WTC11 (cell line): ENCODE measurements around the gene IFIT1. TPM values are rescaled to one million over a fixed set of nuclear protein-coding genes. Genes with fewer than 3 reads are reported as not detected.

Experiments used
- ATAC-seq: fragments of 200-7000 bp; cut with Tn5 transposase; 2 replicates; pipeline ENCODE4 v1.10.0; 2021; ENCODE audit warnings: mild to moderate bottlenecking, moderate library complexity
- CTCF ChIA-PET: fragments of 300-600 bp; sonication (Branson Sonifier 250); formaldehyde crosslinking; loops from one replicate; lab custom pipeline; 2021; ENCODE audit warnings: antibody characterized with exemption; lab: Charles Lee
- POLR2A ChIA-PET: fragments of 350-600 bp; sonication (Branson Sonifier 250); formaldehyde crosslinking; loops from one replicate; lab custom pipeline; 2021; ENCODE audit warnings: antibody characterized with exemption; lab: Charles Lee
- DNase-seq: peaks from one replicate; pipeline ENCODE4 v3.0.0; 2021; ENCODE audit warnings: low spot score
- H3K27ac Mint-ChIP-seq: 2 replicates; pipeline ENCODE4 v1.8.0; 2021; ENCODE audit warnings: mixed read lengths
- H3K27me3 Mint-ChIP-seq: 2 replicates; pipeline ENCODE4 v1.8.0; 2021; ENCODE audit warnings: low read depth, mild to moderate bottlenecking, moderate library complexity, mixed read lengths
- H3K36me3 Mint-ChIP-seq: 2 replicates; pipeline ENCODE4 v1.8.0; 2021; ENCODE audit warnings: mixed read lengths
- H3K4me1 Mint-ChIP-seq: 2 replicates; pipeline ENCODE4 v1.8.0; 2022; ENCODE audit warnings: mixed read lengths
- H3K4me3 Mint-ChIP-seq: 2 replicates; pipeline ENCODE4 v1.8.0; 2021; ENCODE audit warnings: mild to moderate bottlenecking, moderate library complexity, mixed read lengths
- H3K9me3 Mint-ChIP-seq: 2 replicates; pipeline ENCODE4 v1.8.0; 2021; ENCODE audit warnings: mixed read lengths
- ESRRA ChIP-seq: sonication (generic); formaldehyde crosslinking; IDR thresholded peaks from 2 replicates; pipeline ENCODE4 v1.8.1; 2022; ENCODE audit warnings: mild to moderate bottlenecking, missing genetic modification reagents, borderline replicate concordance
- ETV6 ChIP-seq: sonication (generic); formaldehyde crosslinking; IDR thresholded peaks from 2 replicates; pipeline ENCODE4 v1.8.1; 2022; ENCODE audit warnings: mild to moderate bottlenecking, missing genetic modification reagents
- FOXK1 ChIP-seq: sonication (generic); formaldehyde crosslinking; IDR thresholded peaks from 2 replicates; pipeline ENCODE4 v1.8.0; 2022; ENCODE audit warnings: mild to moderate bottlenecking, moderate library complexity, missing genetic modification reagents
- JUN ChIP-seq: sonication (generic); formaldehyde crosslinking; IDR thresholded peaks from 2 replicates; pipeline ENCODE4 v1.8.0; 2023; ENCODE audit warnings: mild to moderate bottlenecking, missing genetic modification reagents
- MYBL2 ChIP-seq: sonication (generic); formaldehyde crosslinking; IDR thresholded peaks from 2 replicates; pipeline ENCODE4 v1.8.1; 2023; ENCODE audit warnings: mild to moderate bottlenecking, moderate library complexity, missing genetic modification reagents
- NFATC4 ChIP-seq: fragments of 250-450 bp; sonication (Bioruptor Pico); IDR thresholded peaks from 2 replicates; pipeline ENCODE4 v1.9.0; 2021; ENCODE audit warnings: mild to moderate bottlenecking
- NFE2L1 ChIP-seq: sonication (generic); formaldehyde crosslinking; IDR thresholded peaks from 2 replicates; pipeline ENCODE4 v1.8.1; 2023; ENCODE audit warnings: missing genetic modification reagents
- NFYB ChIP-seq: sonication (generic); formaldehyde crosslinking; conservative IDR thresholded peaks from 2 replicates; pipeline ENCODE4 v1.8.0; 2022; ENCODE audit warnings: low read depth, missing genetic modification reagents
- NR2C2 ChIP-seq: sonication (generic); formaldehyde crosslinking; IDR thresholded peaks from 2 replicates; pipeline ENCODE4 v1.8.0; 2022; ENCODE audit warnings: mild to moderate bottlenecking, missing genetic modification reagents
- OVOL2 ChIP-seq: fragments of 250-450 bp; sonication (Bioruptor Pico); IDR thresholded peaks from 2 replicates; pipeline ENCODE4 v1.9.0; 2021; ENCODE audit warnings: mild to moderate bottlenecking, borderline replicate concordance
- RORB ChIP-seq: fragments of 250-450 bp; sonication (Bioruptor Pico); IDR thresholded peaks from 2 replicates; pipeline ENCODE4 v1.9.0; 2021; ENCODE audit warnings: mild to moderate bottlenecking
- SMAD4 ChIP-seq: sonication (generic); formaldehyde crosslinking; IDR thresholded peaks from 2 replicates; pipeline ENCODE4 v1.8.0; 2022; ENCODE audit warnings: mild to moderate bottlenecking, missing genetic modification reagents
- SOX15 ChIP-seq: fragments of 250-450 bp; sonication (Bioruptor Pico); IDR thresholded peaks from 2 replicates; pipeline ENCODE4 v1.9.0; 2021; ENCODE audit warnings: mild to moderate bottlenecking
- SP1 ChIP-seq: sonication (generic); formaldehyde crosslinking; conservative IDR thresholded peaks from 2 replicates; pipeline ENCODE4 v1.8.1; 2022; ENCODE audit warnings: missing genetic modification reagents
- TP53 ChIP-seq: sonication (generic); formaldehyde crosslinking; IDR thresholded peaks from 2 replicates; pipeline ENCODE4 v1.8.1; 2023; ENCODE audit warnings: mild to moderate bottlenecking, missing genetic modification reagents
- total RNA-seq: library from RNA; stranded (reverse); gene quantifications from 3 replicates; pipeline ENCODE4 v1.2.3, GENCODE V29; 2021
- TF ChIP-seq, protein P1 (sequence below): fragments of 250-450 bp; sonication (Bioruptor Pico); IDR thresholded peaks from 2 replicates; pipeline ENCODE4 v1.9.0; 2021; ENCODE audit warnings: moderate library complexity, mild to moderate bottlenecking, inconsistent platforms, borderline replicate concordance
- TF ChIP-seq, protein P2 (sequence below): fragments of 250-450 bp; sonication (Bioruptor Pico); IDR thresholded peaks from 2 replicates; pipeline ENCODE4 v1.9.0; 2021; ENCODE audit warnings: mild to moderate bottlenecking
- TF ChIP-seq, protein P3 (sequence below): fragments of 250-450 bp; sonication (Bioruptor Pico); IDR thresholded peaks from 2 replicates; pipeline ENCODE4 v2.1.2; 2022; ENCODE audit warnings: mild to moderate bottlenecking, moderate library complexity
- TF ChIP-seq, protein P4 (sequence below): sonication (generic); formaldehyde crosslinking; IDR thresholded peaks from 2 replicates; pipeline ENCODE4 v1.8.0; 2022; ENCODE audit warnings: mild to moderate bottlenecking, missing genetic modification reagents
- TF ChIP-seq, protein P5 (sequence below): sonication (generic); formaldehyde crosslinking; conservative IDR thresholded peaks from 2 replicates; pipeline ENCODE4 v1.8.1; 2022; ENCODE audit warnings: mild to moderate bottlenecking, missing genetic modification reagents
- TF ChIP-seq, protein P6 (sequence below): fragments of 250-450 bp; sonication (Bioruptor Pico); conservative IDR thresholded peaks from 2 replicates; pipeline ENCODE4 v1.9.0; 2021; ENCODE audit warnings: mild to moderate bottlenecking
- TF ChIP-seq, protein P7 (sequence below): sonication (generic); formaldehyde crosslinking; IDR thresholded peaks from 2 replicates; pipeline ENCODE4 v1.8.1; 2022; ENCODE audit warnings: missing genetic modification reagents, borderline replicate concordance
- TF ChIP-seq, protein P8 (sequence below): sonication (generic); formaldehyde crosslinking; IDR thresholded peaks from 2 replicates; pipeline ENCODE4 v1.8.1; 2022; ENCODE audit warnings: low read depth, mild to moderate bottlenecking, moderate library complexity, missing genetic modification reagents, borderline replicate concordance
- TF ChIP-seq, protein P9 (sequence below): sonication (generic); formaldehyde crosslinking; IDR thresholded peaks from 2 replicates; pipeline ENCODE4 v1.8.0; 2022; ENCODE audit warnings: missing genetic modification reagents
- TF ChIP-seq, protein P10 (sequence below): sonication (generic); formaldehyde crosslinking; IDR thresholded peaks from 2 replicates; pipeline ENCODE4 v1.8.1; 2022; ENCODE audit warnings: mild to moderate bottlenecking, missing genetic modification reagents, moderate library complexity, borderline replicate concordance

IFIT1 gene
- total RNA-seq, 1 experiment from 2014 or later: 1.5 TPM

DNA sequence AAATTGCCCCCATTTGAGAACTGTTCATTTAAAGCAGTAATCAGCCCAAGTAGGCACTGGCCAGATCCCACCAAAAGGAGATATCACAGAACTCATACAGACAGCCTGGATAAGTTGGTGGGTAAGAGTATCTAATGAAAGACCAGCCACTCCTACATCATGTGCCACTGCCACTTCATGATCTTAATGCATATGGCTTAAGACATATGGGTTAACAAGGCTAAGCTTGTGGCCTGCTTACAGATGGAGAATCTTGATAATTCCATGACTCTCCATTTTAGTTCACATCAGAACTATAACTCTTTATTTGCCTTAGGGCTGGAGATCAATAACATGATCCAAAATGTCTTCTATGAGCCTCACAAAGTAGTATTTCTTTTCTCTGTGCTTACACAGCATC lies 21.3 kb upstream of the IFIT1 start (continued):
- TF ChIP-seq, protein P1, sequence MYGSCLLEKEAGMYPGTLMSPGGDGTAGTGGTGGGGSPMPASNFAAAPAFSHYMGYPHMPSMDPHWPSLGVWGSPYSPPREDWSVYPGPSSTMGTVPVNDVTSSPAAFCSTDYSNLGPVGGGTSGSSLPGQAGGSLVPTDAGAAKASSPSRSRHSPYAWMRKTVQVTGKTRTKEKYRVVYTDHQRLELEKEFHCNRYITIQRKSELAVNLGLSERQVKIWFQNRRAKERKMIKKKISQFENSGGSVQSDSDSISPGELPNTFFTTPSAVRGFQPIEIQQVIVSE (CRISPR knock-in tag): no peak
- TF ChIP-seq NFATC4 (no peak), ETV6 (CRISPR knock-in tag) (no peak), NR2C2 (CRISPR knock-in tag) (no peak), SOX15 (CRISPR knock-in tag) (no peak), TP53 (CRISPR knock-in tag) (no peak), FOXK1 (CRISPR knock-in tag) (no peak), JUN (CRISPR knock-in tag) (no peak), RORB (CRISPR knock-in tag) (no peak), NFYB (no peak)
- TF ChIP-seq, protein P2, sequence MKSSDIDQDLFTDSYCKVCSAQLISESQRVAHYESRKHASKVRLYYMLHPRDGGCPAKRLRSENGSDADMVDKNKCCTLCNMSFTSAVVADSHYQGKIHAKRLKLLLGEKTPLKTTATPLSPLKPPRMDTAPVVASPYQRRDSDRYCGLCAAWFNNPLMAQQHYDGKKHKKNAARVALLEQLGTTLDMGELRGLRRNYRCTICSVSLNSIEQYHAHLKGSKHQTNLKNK (CRISPR knock-in tag): no peak
- TF ChIP-seq, protein P3, sequence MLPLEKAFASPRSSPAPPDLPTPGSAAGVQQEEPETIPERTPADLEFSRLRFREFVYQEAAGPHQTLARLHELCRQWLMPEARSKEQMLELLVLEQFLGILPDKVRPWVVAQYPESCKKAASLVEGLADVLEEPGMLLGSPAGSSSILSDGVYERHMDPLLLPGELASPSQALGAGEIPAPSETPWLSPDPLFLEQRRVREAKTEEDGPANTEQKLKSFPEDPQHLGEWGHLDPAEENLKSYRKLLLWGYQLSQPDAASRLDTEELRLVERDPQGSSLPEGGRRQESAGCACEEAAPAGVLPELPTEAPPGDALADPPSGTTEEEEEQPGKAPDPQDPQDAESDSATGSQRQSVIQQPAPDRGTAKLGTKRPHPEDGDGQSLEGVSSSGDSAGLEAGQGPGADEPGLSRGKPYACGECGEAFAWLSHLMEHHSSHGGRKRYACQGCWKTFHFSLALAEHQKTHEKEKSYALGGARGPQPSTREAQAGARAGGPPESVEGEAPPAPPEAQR (CRISPR knock-in tag): no peak
- TF ChIP-seq, protein P4, sequence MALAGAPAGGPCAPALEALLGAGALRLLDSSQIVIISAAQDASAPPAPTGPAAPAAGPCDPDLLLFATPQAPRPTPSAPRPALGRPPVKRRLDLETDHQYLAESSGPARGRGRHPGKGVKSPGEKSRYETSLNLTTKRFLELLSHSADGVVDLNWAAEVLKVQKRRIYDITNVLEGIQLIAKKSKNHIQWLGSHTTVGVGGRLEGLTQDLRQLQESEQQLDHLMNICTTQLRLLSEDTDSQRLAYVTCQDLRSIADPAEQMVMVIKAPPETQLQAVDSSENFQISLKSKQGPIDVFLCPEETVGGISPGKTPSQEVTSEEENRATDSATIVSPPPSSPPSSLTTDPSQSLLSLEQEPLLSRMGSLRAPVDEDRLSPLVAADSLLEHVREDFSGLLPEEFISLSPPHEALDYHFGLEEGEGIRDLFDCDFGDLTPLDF (CRISPR knock-in tag): no peak
- TF ChIP-seq, protein P5, sequence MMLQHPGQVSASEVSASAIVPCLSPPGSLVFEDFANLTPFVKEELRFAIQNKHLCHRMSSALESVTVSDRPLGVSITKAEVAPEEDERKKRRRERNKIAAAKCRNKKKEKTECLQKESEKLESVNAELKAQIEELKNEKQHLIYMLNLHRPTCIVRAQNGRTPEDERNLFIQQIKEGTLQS (CRISPR knock-in tag): no peak
- TF ChIP-seq, protein P6, sequence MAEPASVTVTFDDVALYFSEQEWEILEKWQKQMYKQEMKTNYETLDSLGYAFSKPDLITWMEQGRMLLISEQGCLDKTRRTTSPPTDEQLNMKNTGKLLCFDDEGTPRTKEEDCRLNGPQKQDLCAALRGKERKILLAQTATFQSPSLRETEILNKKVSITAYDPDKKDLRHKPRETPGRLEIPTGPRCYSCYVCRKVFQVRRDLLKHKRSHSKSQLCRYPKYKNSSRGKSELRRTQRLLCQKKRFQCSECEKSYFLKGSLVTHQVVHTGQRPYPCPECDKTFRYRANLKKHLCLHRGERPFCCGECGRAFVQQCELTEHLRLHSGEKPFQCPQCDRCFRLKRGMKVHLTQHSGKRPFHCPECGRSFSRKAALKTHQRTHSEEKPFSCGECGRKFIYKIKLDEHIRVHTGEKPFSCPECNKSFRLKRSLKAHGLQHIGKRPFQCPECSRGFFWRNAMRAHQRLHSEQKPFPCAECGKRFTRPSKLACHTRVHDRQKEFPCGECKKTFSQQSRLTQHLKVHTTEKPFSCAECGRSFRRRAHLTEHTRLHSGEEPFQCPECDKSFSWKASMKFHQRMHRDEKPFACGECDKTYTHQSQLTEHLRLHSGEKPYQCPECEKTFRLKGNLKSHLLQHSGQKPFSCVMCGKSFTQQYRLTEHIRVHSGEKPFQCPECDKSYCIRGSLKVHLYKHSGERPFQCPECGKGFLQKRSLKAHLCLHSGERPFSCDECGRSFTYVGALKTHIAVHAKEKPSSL (CRISPR knock-in tag): no peak

DNA sequence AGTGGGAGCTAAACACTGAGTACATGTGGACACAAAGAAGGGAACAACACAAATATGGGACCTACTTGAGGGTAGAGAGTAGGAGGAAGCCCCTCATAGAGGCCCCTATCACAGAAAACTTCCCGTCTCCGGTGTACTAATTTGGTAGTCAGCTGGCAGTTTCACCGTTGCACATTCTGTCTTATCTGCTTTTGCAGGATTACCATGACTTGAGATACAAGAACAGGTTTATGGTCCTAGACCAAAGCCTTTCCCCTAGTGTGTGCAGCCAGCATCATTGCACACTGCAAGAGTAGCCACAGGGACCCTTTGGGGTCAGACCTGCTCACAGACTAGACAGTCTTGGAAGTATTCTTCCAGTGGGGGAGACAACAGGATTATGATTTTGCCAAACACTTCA lies 20.4 kb upstream of the IFIT1 start:
- ChIA-PET POLR2A (no interaction called here), CTCF (no interaction called here)
- Mint-ChIP-seq H3K27me3 (no peaks in the 10 kb centered on the region), H3K4me3 (no peak overlapping the region), H3K36me3 (no peaks in the 10 kb centered on the region), H3K27ac (no peak overlapping the region), H3K9me3 (no peaks in the 10 kb centered on the region), H3K4me1 (peaks cover 14% of the 10 kb centered on the region)
- TF ChIP-seq, protein P7, sequence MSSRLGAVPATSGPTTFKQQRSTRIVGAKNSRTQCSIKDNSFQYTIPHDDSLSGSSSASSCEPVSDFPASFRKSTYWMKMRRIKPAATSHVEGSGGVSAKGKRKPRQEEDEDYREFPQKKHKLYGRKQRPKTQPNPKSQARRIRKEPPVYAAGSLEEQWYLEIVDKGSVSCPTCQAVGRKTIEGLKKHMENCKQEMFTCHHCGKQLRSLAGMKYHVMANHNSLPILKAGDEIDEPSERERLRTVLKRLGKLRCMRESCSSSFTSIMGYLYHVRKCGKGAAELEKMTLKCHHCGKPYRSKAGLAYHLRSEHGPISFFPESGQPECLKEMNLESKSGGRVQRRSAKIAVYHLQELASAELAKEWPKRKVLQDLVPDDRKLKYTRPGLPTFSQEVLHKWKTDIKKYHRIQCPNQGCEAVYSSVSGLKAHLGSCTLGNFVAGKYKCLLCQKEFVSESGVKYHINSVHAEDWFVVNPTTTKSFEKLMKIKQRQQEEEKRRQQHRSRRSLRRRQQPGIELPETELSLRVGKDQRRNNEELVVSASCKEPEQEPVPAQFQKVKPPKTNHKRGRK (CRISPR knock-in tag): no peak
- TF ChIP-seq MYBL2 (CRISPR knock-in tag) (no peak), NFE2L1 (CRISPR knock-in tag) (no peak), ESRRA (CRISPR knock-in tag) (no peak), SP1 (CRISPR knock-in tag) (no peak), RORB (CRISPR knock-in tag) (no peak), OVOL2 (CRISPR knock-in tag) (no peak), SMAD4 (CRISPR knock-in tag) (no peak)
- TF ChIP-seq, protein P8, sequence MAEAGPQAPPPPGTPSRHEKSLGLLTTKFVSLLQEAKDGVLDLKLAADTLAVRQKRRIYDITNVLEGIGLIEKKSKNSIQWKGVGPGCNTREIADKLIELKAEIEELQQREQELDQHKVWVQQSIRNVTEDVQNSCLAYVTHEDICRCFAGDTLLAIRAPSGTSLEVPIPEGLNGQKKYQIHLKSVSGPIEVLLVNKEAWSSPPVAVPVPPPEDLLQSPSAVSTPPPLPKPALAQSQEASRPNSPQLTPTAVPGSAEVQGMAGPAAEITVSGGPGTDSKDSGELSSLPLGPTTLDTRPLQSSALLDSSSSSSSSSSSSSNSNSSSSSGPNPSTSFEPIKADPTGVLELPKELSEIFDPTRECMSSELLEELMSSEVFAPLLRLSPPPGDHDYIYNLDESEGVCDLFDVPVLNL (CRISPR knock-in tag): no peak
- TF ChIP-seq, protein P9, sequence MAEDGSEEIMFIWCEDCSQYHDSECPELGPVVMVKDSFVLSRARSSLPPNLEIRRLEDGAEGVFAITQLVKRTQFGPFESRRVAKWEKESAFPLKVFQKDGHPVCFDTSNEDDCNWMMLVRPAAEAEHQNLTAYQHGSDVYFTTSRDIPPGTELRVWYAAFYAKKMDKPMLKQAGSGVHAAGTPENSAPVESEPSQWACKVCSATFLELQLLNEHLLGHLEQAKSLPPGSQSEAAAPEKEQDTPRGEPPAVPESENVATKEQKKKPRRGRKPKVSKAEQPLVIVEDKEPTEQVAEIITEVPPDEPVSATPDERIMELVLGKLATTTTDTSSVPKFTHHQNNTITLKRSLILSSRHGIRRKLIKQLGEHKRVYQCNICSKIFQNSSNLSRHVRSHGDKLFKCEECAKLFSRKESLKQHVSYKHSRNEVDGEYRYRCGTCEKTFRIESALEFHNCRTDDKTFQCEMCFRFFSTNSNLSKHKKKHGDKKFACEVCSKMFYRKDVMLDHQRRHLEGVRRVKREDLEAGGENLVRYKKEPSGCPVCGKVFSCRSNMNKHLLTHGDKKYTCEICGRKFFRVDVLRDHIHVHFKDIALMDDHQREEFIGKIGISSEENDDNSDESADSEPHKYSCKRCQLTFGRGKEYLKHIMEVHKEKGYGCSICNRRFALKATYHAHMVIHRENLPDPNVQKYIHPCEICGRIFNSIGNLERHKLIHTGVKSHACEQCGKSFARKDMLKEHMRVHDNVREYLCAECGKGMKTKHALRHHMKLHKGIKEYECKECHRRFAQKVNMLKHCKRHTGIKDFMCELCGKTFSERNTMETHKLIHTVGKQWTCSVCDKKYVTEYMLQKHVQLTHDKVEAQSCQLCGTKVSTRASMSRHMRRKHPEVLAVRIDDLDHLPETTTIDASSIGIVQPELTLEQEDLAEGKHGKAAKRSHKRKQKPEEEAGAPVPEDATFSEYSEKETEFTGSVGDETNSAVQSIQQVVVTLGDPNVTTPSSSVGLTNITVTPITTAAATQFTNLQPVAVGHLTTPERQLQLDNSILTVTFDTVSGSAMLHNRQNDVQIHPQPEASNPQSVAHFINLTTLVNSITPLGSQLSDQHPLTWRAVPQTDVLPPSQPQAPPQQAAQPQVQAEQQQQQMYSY: no peak
- TF ChIP-seq, protein P10, sequence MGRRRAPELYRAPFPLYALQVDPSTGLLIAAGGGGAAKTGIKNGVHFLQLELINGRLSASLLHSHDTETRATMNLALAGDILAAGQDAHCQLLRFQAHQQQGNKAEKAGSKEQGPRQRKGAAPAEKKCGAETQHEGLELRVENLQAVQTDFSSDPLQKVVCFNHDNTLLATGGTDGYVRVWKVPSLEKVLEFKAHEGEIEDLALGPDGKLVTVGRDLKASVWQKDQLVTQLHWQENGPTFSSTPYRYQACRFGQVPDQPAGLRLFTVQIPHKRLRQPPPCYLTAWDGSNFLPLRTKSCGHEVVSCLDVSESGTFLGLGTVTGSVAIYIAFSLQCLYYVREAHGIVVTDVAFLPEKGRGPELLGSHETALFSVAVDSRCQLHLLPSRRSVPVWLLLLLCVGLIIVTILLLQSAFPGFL: no peak
- no peak for ATAC-seq
- no peak for DNase-seq
